ENCODE data around the gene SORBS2.
"Not testable (repeated sequence)": the region's sequence is repeated elsewhere in the genome, so short reads cannot be mapped to it uniquely, and the experiment has no call there.

The SORBS2 gene

DNA sequence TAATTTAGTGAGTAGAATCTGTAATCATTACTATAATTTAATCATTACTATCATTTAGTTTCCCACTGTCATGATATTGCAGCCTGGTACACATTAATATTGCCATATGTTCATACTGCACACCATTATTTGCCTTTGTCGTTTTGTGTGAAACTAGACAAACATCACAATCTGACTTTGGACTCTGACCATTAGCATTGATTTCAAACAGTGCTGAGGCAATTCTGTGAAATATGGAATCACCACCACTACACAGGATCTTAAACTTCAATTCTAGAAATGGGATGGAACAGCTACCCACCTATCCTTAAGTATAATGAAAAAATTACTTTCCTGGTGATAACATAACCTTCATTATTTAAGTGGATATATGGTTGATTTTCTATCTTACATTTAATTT, 98.3 kb downstream of the SORBS2 start:
- Mint-ChIP-seq H3K4me3 (no peak overlapping the region), H3K4me1 (ENCODE audit: low read depth) (no peaks in the 10 kb centered on the region), H3K36me3 (no peaks in the 10 kb centered on the region), H3K27me3 (peaks cover 19% of the 10 kb centered on the region), H3K27ac (no peak overlapping the region), H3K9me3 (ENCODE audit: low read depth) (no peaks in the 10 kb centered on the region)

- no peaks in the 10 kb centered on the region for H3K36me3 Mint-ChIP-seq
- H3K9me3 Mint-ChIP-seq (ENCODE audit: low read depth), result no peaks in the 10 kb centered on the region
- peaks cover 19% of the 10 kb centered on the region for H3K27me3 Mint-ChIP-seq
- no peaks in the 10 kb centered on the region for H3K4me1 Mint-ChIP-seq (ENCODE audit: low read depth)
- H3K4me3 Mint-ChIP-seq, result no peak overlapping the region
- no peak overlapping the region for H3K27ac Mint-ChIP-seq
Measured at GRCh38 chr4:185713272-185713671, 98.7 kb downstream of the SORBS2 start.

GRCh38 chr4:185712350-185713024, 99.5 kb downstream of the SORBS2 start:
- peaks cover 19% of the 10 kb centered on the region for H3K27me3 Mint-ChIP-seq
- no peaks in the 10 kb centered on the region for H3K9me3 Mint-ChIP-seq (ENCODE audit: low read depth)
- no peak overlapping the region for H3K4me3 Mint-ChIP-seq
- H3K36me3 Mint-ChIP-seq, result no peaks in the 10 kb centered on the region
- H3K4me1 Mint-ChIP-seq (ENCODE audit: low read depth), result no peaks in the 10 kb centered on the region
- no peak overlapping the region for H3K27ac Mint-ChIP-seq

GRCh38 chr4:185711726-185712125, 100.3 kb downstream of the SORBS2 start:
- Mint-ChIP-seq H3K27me3 (peaks cover 19% of the 10 kb centered on the region), H3K4me3 (no peak overlapping the region), H3K36me3 (no peaks in the 10 kb centered on the region), H3K27ac (no peak overlapping the region), H3K9me3 (ENCODE audit: low read depth) (no peaks in the 10 kb centered on the region), H3K4me1 (ENCODE audit: low read depth) (no peaks in the 10 kb centered on the region)

GRCh38 chr4:185710487-185710995, 101.5 kb downstream of the SORBS2 start:
- Mint-ChIP-seq H3K4me3 (no peak overlapping the region), H3K4me1 (ENCODE audit: low read depth) (no peaks in the 10 kb centered on the region), H3K36me3 (no peaks in the 10 kb centered on the region), H3K27ac (no peak overlapping the region), H3K27me3 (peaks cover 19% of the 10 kb centered on the region), H3K9me3 (ENCODE audit: low read depth) (peaks cover 3% of the 10 kb centered on the region)

GRCh38 chr4:185709802-185710486, 102.0 kb downstream of the SORBS2 start:
- Mint-ChIP-seq H3K27ac (no peak overlapping the region), H3K27me3 (peaks cover 19% of the 10 kb centered on the region)

DNA sequence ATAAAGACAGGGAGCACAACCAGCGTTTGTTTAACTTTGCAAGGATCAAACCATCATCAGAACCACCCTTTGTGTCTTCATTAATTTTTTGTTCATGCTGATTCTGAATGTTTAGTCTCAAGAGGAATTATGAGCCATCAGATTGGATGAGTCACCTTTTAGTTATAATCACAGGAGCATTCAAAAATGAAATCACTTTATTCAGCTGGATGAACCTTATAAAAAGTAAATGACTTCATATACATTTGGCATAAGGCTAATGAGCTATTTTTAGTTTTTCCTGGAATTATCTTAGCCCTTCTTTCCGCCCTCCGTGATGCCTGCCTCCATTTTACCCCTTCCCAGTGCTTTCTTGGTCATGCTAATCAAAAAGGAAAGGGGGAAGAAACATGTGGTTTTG, 103.6 kb downstream of the SORBS2 start:
- Mint-ChIP-seq H3K27ac (no peak overlapping the region), H3K36me3 (no peaks in the 10 kb centered on the region), H3K4me3 (no peak overlapping the region), H3K9me3 (ENCODE audit: low read depth) (peaks cover 8% of the 10 kb centered on the region), H3K27me3 (peaks cover 15% of the 10 kb centered on the region), H3K4me1 (ENCODE audit: low read depth) (no peaks in the 10 kb centered on the region)

More at GRCh38 chr4:185709802-185710486, 102.0 kb downstream of the SORBS2 start:
- Mint-ChIP-seq H3K4me1 (ENCODE audit: low read depth) (no peaks in the 10 kb centered on the region), H3K9me3 (ENCODE audit: low read depth) (peaks cover 4% of the 10 kb centered on the region), H3K4me3 (no peak overlapping the region), H3K36me3 (no peaks in the 10 kb centered on the region)

- H3K27me3 Mint-ChIP-seq; H3K36me3 Mint-ChIP-seq; H3K9me3 Mint-ChIP-seq (ENCODE audit: low read depth); H3K27ac Mint-ChIP-seq; H3K4me3 Mint-ChIP-seq; H3K4me1 Mint-ChIP-seq (ENCODE audit: low read depth): not testable (repeated sequence)
Measured at GRCh38 chr4:185707622-185708021, 104.4 kb downstream of the SORBS2 start.

DNA sequence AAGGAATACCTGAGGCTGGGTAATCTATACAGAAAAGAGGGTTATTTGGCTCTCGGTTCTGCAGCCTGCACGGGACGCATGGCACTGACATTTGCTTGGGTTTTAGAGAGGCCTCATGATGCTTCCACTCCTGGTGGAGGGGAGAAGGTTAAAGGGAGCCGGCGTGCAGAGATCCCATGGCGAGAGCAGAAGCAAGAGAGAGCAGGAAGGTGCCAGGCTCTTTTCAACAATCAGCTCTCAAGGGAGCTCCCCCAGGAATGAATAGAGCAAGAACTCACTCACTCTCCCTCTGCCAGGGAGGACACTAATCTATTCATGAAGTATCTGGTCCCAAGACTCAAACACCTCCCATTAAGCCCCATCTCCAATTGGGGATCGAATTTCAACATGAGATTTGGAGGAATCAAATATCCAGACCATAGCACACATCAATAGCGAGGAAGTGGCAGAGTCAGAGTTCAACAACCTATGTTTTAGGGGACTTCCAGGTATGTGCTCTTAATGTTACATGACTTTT, 109.8 kb downstream of the SORBS2 start:
- no peak overlapping the region for H3K4me3 Mint-ChIP-seq
- no peaks in the 10 kb centered on the region for H3K4me1 Mint-ChIP-seq (ENCODE audit: low read depth)
- peaks cover 8% of the 10 kb centered on the region for H3K9me3 Mint-ChIP-seq (ENCODE audit: low read depth)
- H3K27ac Mint-ChIP-seq, result no peak overlapping the region
- peaks cover 3% of the 10 kb centered on the region for H3K27me3 Mint-ChIP-seq
- H3K36me3 Mint-ChIP-seq, result no peaks in the 10 kb centered on the region

DNA sequence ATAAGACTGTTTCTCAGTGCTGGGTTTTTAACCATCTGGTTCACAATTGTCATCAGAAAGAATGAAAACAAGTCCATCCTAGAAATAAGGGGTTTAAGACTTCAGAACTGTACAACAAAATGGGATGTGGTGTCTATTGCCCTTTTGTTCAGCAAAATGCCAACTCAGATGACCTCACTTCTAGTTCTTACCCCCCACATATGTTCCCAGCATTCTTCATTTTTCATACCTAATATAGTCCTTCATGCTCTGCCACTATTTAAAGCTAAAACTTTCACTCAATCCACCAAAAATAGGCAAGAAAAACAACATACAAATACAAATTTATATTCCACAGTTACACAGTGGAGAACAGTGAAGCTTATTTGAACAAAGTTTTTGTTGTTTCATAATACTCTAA, 111.4 kb downstream of the SORBS2 start:
- Mint-ChIP-seq H3K4me3 (no peak overlapping the region), H3K9me3 (ENCODE audit: low read depth) (peaks cover 6% of the 10 kb centered on the region), H3K4me1 (ENCODE audit: low read depth) (no peaks in the 10 kb centered on the region), H3K27ac (no peak overlapping the region), H3K36me3 (no peaks in the 10 kb centered on the region), H3K27me3 (peaks cover 3% of the 10 kb centered on the region)

DNA sequence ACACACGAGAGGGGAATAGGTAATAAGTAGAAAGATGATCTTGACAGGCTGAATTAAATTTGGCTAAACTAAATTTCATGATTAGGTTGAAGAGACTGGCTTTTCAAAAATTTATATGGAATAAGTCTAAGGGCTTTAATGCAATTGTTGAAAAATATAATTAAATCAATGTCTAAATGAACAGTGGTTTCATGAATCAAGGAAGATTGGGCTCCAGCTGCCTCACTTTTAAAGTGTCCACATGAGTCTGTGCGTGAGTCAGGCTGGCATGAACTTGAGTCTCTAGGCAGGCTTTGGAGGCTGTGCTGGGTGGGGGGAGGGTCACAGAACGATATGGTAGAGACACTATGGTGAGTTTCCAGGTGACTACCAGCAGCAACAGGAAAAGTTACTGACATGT, 111.9 kb downstream of the SORBS2 start:
- no peaks in the 10 kb centered on the region for H3K36me3 Mint-ChIP-seq
- H3K9me3 Mint-ChIP-seq (ENCODE audit: low read depth), result peaks cover 5% of the 10 kb centered on the region
- H3K27me3 Mint-ChIP-seq, result peaks cover 3% of the 10 kb centered on the region
- no peak overlapping the region for H3K4me3 Mint-ChIP-seq
- no peak overlapping the region for H3K27ac Mint-ChIP-seq
- H3K4me1 Mint-ChIP-seq (ENCODE audit: low read depth), result no peaks in the 10 kb centered on the region

- Mint-ChIP-seq H3K27me3 (no peaks in the 10 kb centered on the region), H3K4me1 (ENCODE audit: low read depth) (no peaks in the 10 kb centered on the region), H3K9me3 (ENCODE audit: low read depth) (no peaks in the 10 kb centered on the region), H3K36me3 (no peaks in the 10 kb centered on the region), H3K4me3 (no peak overlapping the region), H3K27ac (no peak overlapping the region)
Measured at GRCh38 chr4:185697488-185697887, 114.5 kb downstream of the SORBS2 start.

- Mint-ChIP-seq H3K27me3 (no peaks in the 10 kb centered on the region), H3K27ac (no peak overlapping the region), H3K4me3 (no peak overlapping the region), H3K36me3 (no peaks in the 10 kb centered on the region), H3K4me1 (ENCODE audit: low read depth) (no peaks in the 10 kb centered on the region), H3K9me3 (ENCODE audit: low read depth) (no peaks in the 10 kb centered on the region)
Measured at GRCh38 chr4:185695743-185696142, 116.3 kb downstream of the SORBS2 start.

- no peak overlapping the region for H3K27ac Mint-ChIP-seq
- no peaks in the 10 kb centered on the region for H3K27me3 Mint-ChIP-seq
- no peaks in the 10 kb centered on the region for H3K9me3 Mint-ChIP-seq (ENCODE audit: low read depth)
- no peaks in the 10 kb centered on the region for H3K36me3 Mint-ChIP-seq
- no peaks in the 10 kb centered on the region for H3K4me1 Mint-ChIP-seq (ENCODE audit: low read depth)
- no peak overlapping the region for H3K4me3 Mint-ChIP-seq
Measured at GRCh38 chr4:185693548-185694215, 118.3 kb downstream of the SORBS2 start.

DNA sequence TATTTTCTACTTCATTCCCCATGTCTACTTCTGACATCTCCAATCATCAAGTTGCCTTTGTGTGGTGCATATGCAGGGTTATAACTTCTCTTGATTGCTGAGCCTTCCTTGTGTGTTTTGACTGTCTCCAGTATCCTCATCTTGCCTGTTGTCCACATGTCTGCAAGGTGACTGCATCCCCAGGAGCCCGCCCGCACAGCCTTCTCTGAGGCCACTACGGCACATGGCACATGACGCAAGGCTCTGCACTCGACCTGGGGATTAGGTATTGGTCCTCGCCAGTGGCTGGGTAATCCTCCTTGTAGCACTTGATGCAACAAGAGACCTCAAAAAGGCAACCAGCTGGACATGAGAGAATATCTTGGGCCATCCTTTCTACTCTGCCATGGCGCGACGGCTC, 122.6 kb downstream of the SORBS2 start:
- no peak overlapping the region for H3K27ac Mint-ChIP-seq
- H3K27me3 Mint-ChIP-seq, result peaks cover 3% of the 10 kb centered on the region
- no peaks in the 10 kb centered on the region for H3K9me3 Mint-ChIP-seq (ENCODE audit: low read depth)
- H3K36me3 Mint-ChIP-seq, result no peaks in the 10 kb centered on the region
- no peak overlapping the region for H3K4me3 Mint-ChIP-seq
- H3K4me1 Mint-ChIP-seq (ENCODE audit: low read depth), result no peaks in the 10 kb centered on the region

Data from activated naive CD8-positive, alpha-beta T cell (primary cell).